ENCODE measurements around the gene PTPRN2.
"Not testable (repeated sequence)": the region's sequence is repeated elsewhere in the genome, so short reads cannot be mapped to it uniquely, and the experiment has no call there.

PTPRN2 gene

DNA sequence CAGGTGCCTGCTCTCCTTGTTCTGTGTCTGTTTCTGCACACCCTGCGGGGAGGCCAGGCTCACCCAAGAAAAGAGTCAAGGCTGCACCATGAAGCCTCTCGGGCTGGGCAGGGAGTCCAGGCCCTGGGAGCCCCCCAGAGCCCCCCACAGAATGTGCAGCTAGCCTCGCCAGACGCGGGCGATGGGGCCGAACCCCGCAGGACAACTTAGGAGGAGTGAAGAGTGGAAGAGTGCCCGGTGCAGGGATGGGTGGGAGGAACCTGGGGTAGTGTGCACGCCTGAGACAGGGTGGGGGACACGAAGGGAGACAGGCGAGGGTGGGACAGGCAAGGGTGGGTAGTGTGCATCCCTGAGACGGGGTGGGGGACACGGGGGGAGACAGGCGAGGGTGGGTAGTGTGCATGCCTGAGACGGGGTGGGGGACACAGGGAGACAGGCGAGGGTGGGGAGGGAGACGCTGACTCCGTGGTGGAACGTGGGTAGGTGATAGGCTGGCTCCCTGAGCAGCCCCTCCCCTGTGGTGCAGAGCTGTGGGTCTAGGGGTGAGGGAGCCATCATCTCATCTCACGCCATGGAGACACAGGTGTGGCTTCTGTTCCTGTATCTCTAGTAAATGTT is 635.5 kb downstream of the PTPRN2 start:
- no peak for DNase-seq

DNA sequence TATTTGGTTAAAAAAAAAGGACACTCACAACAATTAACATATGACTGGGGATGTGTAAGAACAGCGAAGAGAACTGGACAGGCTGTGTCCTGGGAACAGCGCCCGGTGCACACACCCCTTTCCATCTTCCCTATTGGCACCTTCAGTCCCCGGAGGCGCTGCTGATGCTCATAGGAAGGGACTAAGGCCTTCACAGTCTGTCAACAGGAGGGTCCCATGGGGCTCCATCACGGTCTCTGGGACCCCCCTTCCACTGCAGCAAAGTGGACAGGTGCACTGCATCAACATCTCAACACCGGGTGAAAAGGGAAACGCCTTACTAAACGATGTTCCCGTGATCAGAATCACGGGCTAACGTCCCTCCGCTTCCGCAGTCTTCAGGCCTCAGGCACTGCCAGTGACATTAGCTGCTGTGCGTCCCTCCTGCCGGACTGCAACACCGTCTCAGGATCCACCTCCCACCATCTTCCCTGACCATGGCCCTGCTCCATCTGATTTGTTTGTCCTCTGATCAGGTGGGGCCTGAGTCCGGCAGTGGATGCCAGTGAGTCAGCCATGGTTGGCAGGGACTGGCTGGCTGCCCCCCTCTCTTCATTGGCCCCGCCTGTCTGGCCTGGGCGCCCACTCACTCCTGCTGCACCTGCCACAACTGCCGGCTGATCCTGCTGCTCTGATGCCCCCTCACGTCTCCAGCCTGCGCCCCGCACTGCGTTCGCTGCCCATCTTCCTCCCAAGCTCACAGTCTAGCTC is 636.1 kb downstream of the PTPRN2 start:
- DNase-seq, result no peak

- DNase-seq, result no peak
Measured at GRCh38 chr7:157949711-157950110, 637.9 kb downstream of the PTPRN2 start.

DNA sequence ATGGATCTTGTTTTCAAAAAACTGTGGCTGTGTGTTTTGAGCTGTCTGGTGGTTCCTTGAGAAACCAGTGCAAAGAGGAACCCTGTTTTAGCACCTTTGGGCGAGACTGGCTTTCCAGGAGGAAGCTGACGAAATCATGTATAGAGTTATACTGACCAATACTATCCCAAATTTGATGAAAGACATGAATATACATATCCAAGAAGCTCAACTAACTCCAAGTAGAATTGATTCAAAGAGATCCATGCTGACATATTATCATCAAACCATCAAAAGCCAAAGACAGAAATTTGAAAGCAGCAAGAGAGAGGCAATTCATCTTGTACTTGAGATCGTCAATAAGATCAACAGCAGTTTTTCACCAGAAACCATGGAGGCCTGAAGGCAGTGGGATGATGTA is 640.1 kb downstream of the PTPRN2 start:
- DNase-seq, result no peak

- DNase-seq, result no peak
Measured at GRCh38 chr7:157946398-157947060, 641.1 kb downstream of the PTPRN2 start.

GRCh38 chr7:157945401-157945800 is 642.2 kb downstream of the PTPRN2 start:
- DNase-seq, result no peak

DNA sequence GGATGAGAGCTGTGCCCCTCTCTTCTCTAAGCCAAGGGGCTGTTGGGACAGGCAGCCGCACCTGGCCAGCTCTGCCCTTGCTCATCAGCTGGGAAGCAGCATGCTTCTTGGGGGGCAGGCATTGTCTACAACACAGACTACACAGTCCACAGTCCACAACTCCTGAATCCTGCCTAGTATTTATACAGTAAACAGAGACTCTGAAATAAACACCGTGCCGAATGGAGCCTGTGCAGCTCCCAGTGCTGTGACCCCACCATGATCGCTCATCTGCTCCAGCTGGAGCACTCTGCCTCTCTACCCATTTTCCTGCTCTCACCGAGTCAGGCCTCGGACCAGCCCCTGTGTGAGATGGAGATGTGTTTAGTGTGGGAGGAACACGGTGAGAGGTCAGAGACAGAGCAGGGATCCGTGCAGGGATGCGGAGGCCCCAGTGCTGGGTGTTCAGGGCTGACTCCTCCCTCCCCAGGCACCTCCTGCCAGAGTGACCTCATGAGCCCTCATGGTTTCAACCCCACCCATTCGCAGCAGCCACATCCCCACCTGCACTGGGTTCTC is 642.8 kb downstream of the PTPRN2 start:
- no peak for DNase-seq

DNA sequence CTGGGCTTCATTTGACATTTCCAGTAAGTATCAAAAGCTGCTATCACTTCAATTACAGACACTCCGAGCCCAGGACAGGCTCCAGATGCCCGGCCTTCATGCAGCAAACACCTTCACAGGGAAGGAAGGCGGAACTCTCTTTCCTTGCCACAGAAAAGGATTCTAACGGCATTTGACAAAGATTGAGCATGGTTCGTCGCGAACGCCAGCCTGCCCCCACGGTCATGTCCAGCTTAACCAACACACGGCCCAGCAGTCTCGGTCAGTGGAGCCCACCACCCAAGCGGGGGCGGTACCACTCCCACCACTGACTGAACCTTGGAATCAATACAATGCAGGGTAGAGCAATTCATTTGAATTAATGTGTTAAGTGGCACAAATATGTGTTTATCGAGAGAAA is 643.6 kb downstream of the PTPRN2 start:
- no peak for DNase-seq

- no peak for DNase-seq
Measured at GRCh38 chr7:157943561-157943960, 644.1 kb downstream of the PTPRN2 start.

DNA sequence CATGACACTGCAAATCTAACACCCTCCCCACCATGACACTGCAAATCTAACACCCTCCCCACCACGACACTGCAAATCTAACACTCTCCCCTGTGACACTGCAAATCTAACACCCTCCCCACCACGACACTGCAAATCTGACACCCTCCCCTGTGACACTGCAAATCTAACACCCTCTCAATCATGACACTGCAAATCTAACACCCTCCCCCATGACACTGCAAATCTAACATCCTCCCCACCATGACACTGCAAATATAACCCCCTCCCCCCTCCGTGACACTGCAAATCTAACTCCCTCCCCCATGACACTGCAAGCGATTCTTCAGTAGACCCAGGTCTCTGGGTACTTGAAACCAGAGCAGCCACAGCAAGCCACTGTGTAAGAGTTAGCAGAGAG is 646.4 kb downstream of the PTPRN2 start:
- DNase-seq, result no peak

DNA sequence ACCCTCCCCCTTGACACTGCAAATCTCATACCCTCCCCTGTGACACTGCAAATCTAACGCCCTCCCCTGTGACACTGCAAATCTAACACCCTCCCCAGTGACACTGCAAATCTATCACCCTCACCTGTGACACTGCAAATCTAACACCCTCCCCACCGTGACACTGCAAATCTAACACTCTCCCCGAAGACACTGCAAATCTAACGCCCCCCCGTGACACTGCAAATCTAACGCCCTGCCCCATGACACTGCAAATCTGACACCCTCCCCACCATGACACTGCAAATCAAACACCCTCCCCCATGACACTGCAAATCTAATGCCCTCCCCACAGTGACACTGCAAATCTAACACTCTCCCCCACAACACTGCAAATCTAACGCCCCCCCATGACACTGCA is 647.1 kb downstream of the PTPRN2 start:
- DNase-seq, result no peak

DNA sequence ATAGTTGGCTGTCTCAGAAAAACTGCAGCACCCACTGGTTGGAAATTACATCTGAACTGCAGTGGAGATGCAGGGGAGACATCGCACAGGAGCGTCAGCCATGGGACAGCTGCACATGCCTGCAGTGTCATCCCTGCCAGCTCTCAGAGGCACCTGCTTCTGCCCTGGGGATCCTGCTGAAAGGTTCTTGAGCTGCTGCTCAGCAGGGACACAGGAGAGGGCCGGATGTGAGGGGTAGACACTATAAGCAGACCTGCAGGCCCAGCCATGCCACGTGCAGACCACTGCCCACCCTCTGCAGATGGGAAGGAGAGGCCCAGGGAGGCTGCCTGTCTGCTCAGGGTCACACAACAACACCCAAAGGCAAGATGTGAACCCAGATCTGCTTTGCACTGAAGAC is 649.4 kb downstream of the PTPRN2 start:
- DNase-seq, result no peak

- DNase-seq, result no peak
Measured at GRCh38 chr7:157937406-157937805, 650.2 kb downstream of the PTPRN2 start.

- DNase-seq, result no peak
Measured at GRCh38 chr7:157936976-157937375, 650.6 kb downstream of the PTPRN2 start.

GRCh38 chr7:157935721-157936120 is 651.9 kb downstream of the PTPRN2 start:
- DNase-seq, result not testable (repeated sequence)

DNA sequence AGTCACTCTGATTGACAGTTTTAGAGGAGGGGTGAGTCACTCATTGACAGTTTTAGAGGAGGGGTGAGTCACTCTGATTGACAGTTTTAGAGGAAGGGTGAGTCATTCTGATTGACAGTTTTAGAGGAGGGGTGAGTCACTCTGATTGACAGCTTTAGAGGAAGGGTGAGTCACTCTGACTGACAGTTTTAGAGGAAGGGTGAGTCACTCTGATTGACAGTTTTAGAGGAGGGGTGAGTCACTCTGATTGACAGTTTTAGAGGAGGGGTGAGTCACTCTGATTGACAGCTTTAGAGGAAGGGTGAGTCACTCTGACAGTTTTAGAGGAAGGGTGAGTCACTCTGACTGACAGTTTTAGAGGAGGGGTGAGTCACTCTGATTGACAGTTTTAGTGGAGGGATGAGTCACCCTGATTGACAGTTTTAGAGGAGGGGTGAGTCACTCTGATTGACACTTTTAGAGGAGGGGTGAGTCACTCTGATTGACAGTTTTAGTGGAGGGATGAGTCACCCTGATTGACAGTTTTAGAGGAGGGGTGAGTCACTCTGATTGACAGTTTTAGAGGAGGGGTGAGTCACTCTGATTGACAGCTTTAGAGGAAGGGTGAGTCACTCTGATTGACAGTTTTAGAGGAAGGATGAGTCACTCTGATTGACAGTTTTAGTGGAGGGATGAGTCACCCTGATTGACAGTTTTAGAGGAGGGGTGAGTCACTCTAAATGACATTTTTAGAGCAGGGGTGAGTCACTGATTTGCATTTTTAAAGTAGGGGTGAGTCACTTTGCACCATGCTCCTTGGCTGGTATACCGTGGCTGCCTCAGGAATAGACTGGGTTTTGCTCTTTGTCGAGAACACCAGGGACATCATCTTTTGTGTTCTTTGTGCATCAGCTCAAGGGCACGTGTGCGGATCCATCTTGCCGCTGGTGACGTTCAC is 654.1 kb downstream of the PTPRN2 start:
- not testable (repeated sequence) for DNase-seq

GRCh38 chr7:157932498-157933218 is 655.0 kb downstream of the PTPRN2 start:
- no peak for DNase-seq

GRCh38 chr7:157930926-157931466 is 656.6 kb downstream of the PTPRN2 start:
- DNase-seq, result no peak

GRCh38 chr7:157930441-157930840 is 657.2 kb downstream of the PTPRN2 start:
- no peak for DNase-seq

- DNase-seq, result no peak
Measured at GRCh38 chr7:157929671-157930070, 658.0 kb downstream of the PTPRN2 start.

- no peak for DNase-seq
Measured at GRCh38 chr7:157928808-157929425, 658.7 kb downstream of the PTPRN2 start.
